ENCODE measurements around the gene SLC5A8. TPM values are rescaled to one million over a fixed set of nuclear protein-coding genes. Genes with fewer than 3 reads are reported as not detected.

SLC5A8 gene
- total and polyA plus RNA-seq, 4 donors, result 1.3 to 7.0 (median 3.6) TPM

DNA sequence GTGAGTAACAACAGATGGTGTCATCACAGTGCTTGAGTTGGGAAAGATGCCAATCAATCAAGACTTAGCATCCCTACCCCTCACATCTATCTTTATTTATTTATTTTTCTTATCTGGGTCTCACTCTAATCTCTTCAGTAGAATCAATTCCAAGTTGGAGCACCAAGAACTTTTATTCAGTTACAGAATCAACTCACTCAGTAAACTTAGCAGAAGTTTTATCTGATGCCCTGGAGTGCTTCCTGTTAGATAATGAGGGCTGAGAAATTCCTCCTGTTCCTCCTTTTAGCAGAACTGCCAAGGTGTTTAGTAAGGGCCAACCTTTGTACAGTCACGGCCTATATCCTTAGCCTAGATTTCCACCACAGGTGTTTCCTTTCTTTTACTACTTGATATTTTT lies 11.3 kb upstream of the SLC5A8 start:
- no peaks in the 10 kb centered on the region for H3K27me3 ChIP-seq (ENCODE audit: control insufficient read depth in 3 of 3, insufficient read depth in 3 of 3, low read length in 2 of 3)
- peaks cover 0 to 2% (median 0%) of the 10 kb centered on the region in 4 donors for H3K9me3 ChIP-seq (ENCODE audit: control insufficient read depth in 4 of 4, insufficient read depth in 3 of 4, low read length in 3 of 4)
- TF ChIP-seq, protein P1, sequence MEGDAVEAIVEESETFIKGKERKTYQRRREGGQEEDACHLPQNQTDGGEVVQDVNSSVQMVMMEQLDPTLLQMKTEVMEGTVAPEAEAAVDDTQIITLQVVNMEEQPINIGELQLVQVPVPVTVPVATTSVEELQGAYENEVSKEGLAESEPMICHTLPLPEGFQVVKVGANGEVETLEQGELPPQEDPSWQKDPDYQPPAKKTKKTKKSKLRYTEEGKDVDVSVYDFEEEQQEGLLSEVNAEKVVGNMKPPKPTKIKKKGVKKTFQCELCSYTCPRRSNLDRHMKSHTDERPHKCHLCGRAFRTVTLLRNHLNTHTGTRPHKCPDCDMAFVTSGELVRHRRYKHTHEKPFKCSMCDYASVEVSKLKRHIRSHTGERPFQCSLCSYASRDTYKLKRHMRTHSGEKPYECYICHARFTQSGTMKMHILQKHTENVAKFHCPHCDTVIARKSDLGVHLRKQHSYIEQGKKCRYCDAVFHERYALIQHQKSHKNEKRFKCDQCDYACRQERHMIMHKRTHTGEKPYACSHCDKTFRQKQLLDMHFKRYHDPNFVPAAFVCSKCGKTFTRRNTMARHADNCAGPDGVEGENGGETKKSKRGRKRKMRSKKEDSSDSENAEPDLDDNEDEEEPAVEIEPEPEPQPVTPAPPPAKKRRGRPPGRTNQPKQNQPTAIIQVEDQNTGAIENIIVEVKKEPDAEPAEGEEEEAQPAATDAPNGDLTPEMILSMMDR (IDR thresholded peaks at IDR 0.05; ENCODE audit: control extremely low read depth, extremely low read depth), result no peak
- H3K36me3 ChIP-seq (ENCODE audit: control insufficient read depth in 4 of 4, insufficient read depth in 4 of 4, low read length in 4 of 4), result no peaks in the 10 kb centered on the region
- no peak overlapping the region for H3K4me3 ChIP-seq
- no peak for DNase-seq
- ATAC-seq (ENCODE audit: insufficient read depth, low FRiP score), result no peak
- H3K9ac ChIP-seq (ENCODE audit: insufficient read depth in 1 of 2, low read length in 2 of 2), result no peak overlapping the region
- no peak overlapping the region for H3K27ac ChIP-seq (ENCODE audit: low read depth in 1 of 2, low read length in 1 of 2)
- no peaks in the 10 kb centered on the region for H3K4me1 ChIP-seq (ENCODE audit: control insufficient read depth in 5 of 5, insufficient read depth in 5 of 5, low read length in 5 of 5)
- 7 to 31% methylated on average over 1 of the region's 1 CpG for WGBS, 2 donors

DNA sequence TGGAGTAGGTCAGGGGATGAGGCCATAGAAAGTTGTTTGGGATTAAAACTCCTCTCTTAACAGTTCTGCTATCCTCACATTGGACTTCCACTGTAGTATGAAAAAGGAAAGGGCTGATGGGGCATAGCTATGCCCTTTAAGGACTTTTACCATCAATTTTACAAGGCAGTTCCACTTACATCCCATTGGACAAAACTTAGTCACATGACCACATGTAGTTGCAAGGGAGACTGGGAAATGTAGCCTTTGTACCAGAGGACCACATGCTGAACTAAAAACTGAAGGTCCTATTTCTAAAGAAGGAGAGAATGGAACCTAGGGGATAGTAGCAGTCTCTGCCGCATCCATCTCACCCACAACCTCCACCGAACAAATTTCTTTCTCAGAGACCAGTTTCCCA lies 6.8 kb upstream of the SLC5A8 start:
- WGBS, 2 donors, result 91 to 96% methylated on average over 2 of the region's 2 CpGs
- ATAC-seq (ENCODE audit: insufficient read depth, low FRiP score), result no peak
- TF ChIP-seq, protein P1 (IDR thresholded peaks at IDR 0.05; ENCODE audit: control extremely low read depth, extremely low read depth), result no peak

DNA sequence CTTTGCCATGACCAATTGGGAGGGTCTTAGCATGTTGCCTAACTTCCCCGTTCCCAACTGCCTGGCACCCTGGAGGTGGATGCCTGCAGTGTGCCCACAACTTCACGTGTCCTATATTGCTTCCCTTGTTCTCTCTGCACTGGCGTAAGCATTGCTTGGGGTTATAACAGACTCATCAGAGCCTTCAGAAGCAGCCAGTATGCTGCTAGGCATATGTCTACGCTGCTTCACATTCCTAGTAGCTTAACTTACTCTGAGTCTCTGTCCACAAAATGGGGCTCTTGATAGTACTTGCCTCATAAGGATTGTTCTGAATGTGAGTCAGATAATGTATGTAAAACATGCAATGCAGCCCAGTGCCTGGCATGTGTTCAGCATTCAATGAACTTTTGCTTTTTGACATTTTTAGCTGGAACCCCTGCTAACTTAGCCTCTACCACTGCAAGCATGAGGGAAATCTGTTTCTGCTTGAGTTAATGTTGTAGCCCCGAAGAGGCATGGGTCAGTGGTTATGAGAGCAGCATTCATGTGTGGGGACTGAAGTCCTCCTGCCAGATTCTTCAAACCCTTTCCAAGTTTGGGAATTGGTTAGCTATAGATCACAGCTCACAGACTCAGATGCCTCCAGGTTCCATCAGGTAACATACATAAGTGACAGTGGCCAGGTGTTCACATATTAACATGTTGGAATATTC lies 2.8 kb downstream of the SLC5A8 start:
- no peak for ATAC-seq (ENCODE audit: insufficient read depth, low FRiP score)
- peaks cover 3 to 35% (median 31%) of the 10 kb centered on the region in 3 donors for H3K27me3 ChIP-seq (ENCODE audit: control insufficient read depth in 3 of 3, insufficient read depth in 3 of 3, low read length in 2 of 3)
- H3K27ac ChIP-seq (ENCODE audit: low read depth in 1 of 2, low read length in 1 of 2), result no peak overlapping the region
- WGBS, 2 donors, result 63 to 75% methylated on average over 5 of the region's 5 CpGs
- H3K4me1 ChIP-seq (ENCODE audit: control insufficient read depth in 5 of 5, insufficient read depth in 5 of 5, low read length in 5 of 5), result peaks cover 0 to 6% (median 0%) of the 10 kb centered on the region in 5 donors
- H3K4me3 ChIP-seq, result no peak overlapping the region
- H3K9me3 ChIP-seq (ENCODE audit: control insufficient read depth in 4 of 4, insufficient read depth in 3 of 4, low read length in 3 of 4), result peaks cover 0 to 6% (median 0%) of the 10 kb centered on the region in 4 donors
- TF ChIP-seq, protein P1 (IDR thresholded peaks at IDR 0.05; ENCODE audit: control extremely low read depth, extremely low read depth), result no peak
- no peak overlapping the region for H3K9ac ChIP-seq (ENCODE audit: insufficient read depth in 1 of 2, low read length in 2 of 2)
- no peaks in the 10 kb centered on the region for H3K36me3 ChIP-seq (ENCODE audit: control insufficient read depth in 4 of 4, insufficient read depth in 4 of 4, low read length in 4 of 4)
- no peak for DNase-seq

More for the DNA sequence above, 6.8 kb upstream of the SLC5A8 start:
- Histone ChIP-seq H3K9me3 (ENCODE audit: control insufficient read depth in 4 of 4, insufficient read depth in 3 of 4, low read length in 3 of 4) (peaks cover 0 to 8% (median 0%) of the 10 kb centered on the region in 4 donors), H3K9ac (ENCODE audit: insufficient read depth in 1 of 2, low read length in 2 of 2) (no peak overlapping the region), H3K36me3 (ENCODE audit: control insufficient read depth in 4 of 4, insufficient read depth in 4 of 4, low read length in 4 of 4) (no peaks in the 10 kb centered on the region), H3K4me3 (no peak overlapping the region), H3K27me3 (ENCODE audit: control insufficient read depth in 3 of 3, insufficient read depth in 3 of 3, low read length in 2 of 3) (peaks cover 0 to 2% (median 0%) of the 10 kb centered on the region in 3 donors), H3K4me1 (ENCODE audit: control insufficient read depth in 5 of 5, insufficient read depth in 5 of 5, low read length in 5 of 5) (no peaks in the 10 kb centered on the region), H3K27ac (ENCODE audit: low read depth in 1 of 2, low read length in 1 of 2) (no peak overlapping the region)
- no peak for DNase-seq
